Keratinocyte (primary cell): Measurements from ENCODE around the gene GJB4. TPM values are rescaled to one million over a fixed set of nuclear protein-coding genes. Genes with fewer than 3 reads are reported as not detected.

Experiments used
- DNase-seq: peaks from one replicate; pipeline ENCODE4 v3.0.0-alpha.2; 2011; ENCODE audit warnings: low read depth, missing footprints, low spot score
- FAIRE-seq: peaks from 2 replicates; lab custom pipeline; 2011; peaks lifted over from hg19 to GRCh38; lab: Jason Lieb, UNC
- H2AFZ ChIP-seq: 2 replicates; pipeline ENCODE4 v1.6.0; 2012; ENCODE audit warnings: low read length, control low read depth, inconsistent platforms; ENCODE audit not compliant: control insufficient read depth
- H3K27ac ChIP-seq: 2 replicates; pipeline ENCODE4 v1.5.1; 2011; ENCODE audit warnings: low read length; ENCODE audit not compliant: control insufficient read depth, insufficient read depth
- H3K27me3 ChIP-seq: 3 replicates; pipeline ENCODE4 v1.6.0; 2011; ENCODE audit warnings: low read length; ENCODE audit not compliant: control insufficient read depth, insufficient read depth; ENCODE audit errors: extremely low read depth
- H3K36me3 ChIP-seq, 2 experiments: 2 replicates in 1 of 2; 3 replicates in 1 of 2; pipeline ENCODE4 v1.5.1; 2011; ENCODE audit warnings: low read length in 2 of 2, mild to moderate bottlenecking in 1 of 2; ENCODE audit not compliant: control insufficient read depth in 2 of 2, insufficient read depth in 2 of 2; ENCODE audit errors: extremely low read depth in 1 of 2
- H3K4me1 ChIP-seq: 3 replicates; pipeline ENCODE4 v1.5.1; 2011; ENCODE audit warnings: low read length; ENCODE audit not compliant: control insufficient read depth, insufficient read depth; ENCODE audit errors: extremely low read depth
- H3K4me2 ChIP-seq: 3 replicates; pipeline ENCODE4 v1.6.0; 2011; ENCODE audit warnings: low read depth, low read length; ENCODE audit not compliant: control insufficient read depth, insufficient read depth; ENCODE audit errors: extremely low read depth
- H3K4me3 ChIP-seq, 3 experiments: fragments of 200-600 bp in 1 of 3; sonication (generic) in 1 of 3; 2 replicates in 2 of 3; 3 replicates in 1 of 3; pipeline ENCODE4 v1.5.1; 2011 to 2016; ENCODE audit warnings: low read length in 3 of 3, mild to moderate bottlenecking in 3 of 3, control low read depth in 2 of 3, inconsistent platforms in 1 of 3, low read depth in 1 of 3, mixed read lengths in 1 of 3, mixed run types in 1 of 3, moderate library complexity in 1 of 3; ENCODE audit not compliant: control insufficient read depth in 2 of 3, insufficient read depth in 2 of 3; ENCODE audit errors: extremely low read depth in 1 of 3
- H3K79me2 ChIP-seq: 2 replicates; pipeline ENCODE4 v1.6.0; 2012; ENCODE audit warnings: low read length; ENCODE audit not compliant: control insufficient read depth, insufficient read depth
- H3K9ac ChIP-seq: 3 replicates; pipeline ENCODE4 v1.6.0; 2011; ENCODE audit warnings: low read length; ENCODE audit not compliant: control insufficient read depth, insufficient read depth; ENCODE audit errors: extremely low read depth
- H3K9me1 ChIP-seq: 3 replicates; pipeline ENCODE4 v1.6.0; 2011; ENCODE audit warnings: low read length; ENCODE audit not compliant: control insufficient read depth, insufficient read depth; ENCODE audit errors: extremely low read depth
- H3K9me3 ChIP-seq: 2 replicates; pipeline ENCODE4 v1.5.1; 2012; ENCODE audit warnings: low read depth, low read length; ENCODE audit not compliant: control insufficient read depth
- H4K20me1 ChIP-seq: 3 replicates; pipeline ENCODE4 v1.6.0; 2011; ENCODE audit warnings: low read length; ENCODE audit not compliant: control insufficient read depth, insufficient read depth; ENCODE audit errors: extremely low read depth
- EZH2 ChIP-seq: IDR thresholded peaks from one replicate; pipeline ENCODE4 v1.6.1; 2012; ENCODE audit warnings: inconsistent platforms, mild to moderate bottlenecking, low read length, moderate library complexity
- dilution Hi-C: fragments of 300-500 bp; cut with MboI; formaldehyde crosslinking; loops from one replicate; pipeline ENCODE4 v1.7.0; 2020; ENCODE audit warnings: low sequenced_read_pairs; ENCODE audit not compliant: extremely low pct_ligation_motif_present
- polyA plus RNA-seq, 5 experiments: library from polyadenylated mRNA; depleted of rRNA in 3 of 5; stranded (reverse) in 3 of 5; stranded (forward) in 1 of 5; unstranded in 1 of 5; fragments of >200 nt; gene quantifications; 1 replicate in 1 of 5; 2 replicates in 3 of 5; 3 replicates in 1 of 5; pipeline versions ENCODE4 v1.2.1 to v1.2.3, GENCODE V29; 2011 to 2012; ENCODE audit warnings: missing spikeins in 2 of 5, low read depth in 1 of 5, low replicate concordance in 1 of 5
- TF ChIP-seq, protein P1 (sequence below), 3 experiments: IDR thresholded peaks in 1 of 3; conservative IDR thresholded peaks in 1 of 3; optimal IDR thresholded peaks in 1 of 3; 2 replicates in 2 of 3; 3 replicates in 1 of 3; pipeline versions ENCODE3 to v1.5.1; 2011; ENCODE audit warnings: low read length in 3 of 3, mild to moderate bottlenecking in 3 of 3, moderate library complexity in 2 of 3, control low read depth in 1 of 3, inconsistent platforms in 1 of 3; ENCODE audit not compliant: insufficient read depth in 2 of 3; ENCODE audit errors: extremely low read depth in 1 of 3

Gene GJB4
- polyA plus RNA-seq, 1 donor (not counting 4 experiments of a cell fraction or from before 2014, with no cell fraction given) = 18.1 TPM

GRCh38 chr1:34761776-34762307 lies 2.3 kb downstream of the GJB4 start:
- DNase-seq = no peak
- H3K9me1 ChIP-seq = no peaks in the 10 kb centered on the region
- H3K79me2 ChIP-seq = peaks cover 50% of the 10 kb centered on the region
- no peak overlapping the region for H3K9ac ChIP-seq
- peaks cover 15 to 38% of the 10 kb centered on the region in 2 experiments for H3K36me3 ChIP-seq
- no peak for FAIRE-seq
- no peak overlapping the region for H2AFZ ChIP-seq
- TF ChIP-seq, protein P1, sequence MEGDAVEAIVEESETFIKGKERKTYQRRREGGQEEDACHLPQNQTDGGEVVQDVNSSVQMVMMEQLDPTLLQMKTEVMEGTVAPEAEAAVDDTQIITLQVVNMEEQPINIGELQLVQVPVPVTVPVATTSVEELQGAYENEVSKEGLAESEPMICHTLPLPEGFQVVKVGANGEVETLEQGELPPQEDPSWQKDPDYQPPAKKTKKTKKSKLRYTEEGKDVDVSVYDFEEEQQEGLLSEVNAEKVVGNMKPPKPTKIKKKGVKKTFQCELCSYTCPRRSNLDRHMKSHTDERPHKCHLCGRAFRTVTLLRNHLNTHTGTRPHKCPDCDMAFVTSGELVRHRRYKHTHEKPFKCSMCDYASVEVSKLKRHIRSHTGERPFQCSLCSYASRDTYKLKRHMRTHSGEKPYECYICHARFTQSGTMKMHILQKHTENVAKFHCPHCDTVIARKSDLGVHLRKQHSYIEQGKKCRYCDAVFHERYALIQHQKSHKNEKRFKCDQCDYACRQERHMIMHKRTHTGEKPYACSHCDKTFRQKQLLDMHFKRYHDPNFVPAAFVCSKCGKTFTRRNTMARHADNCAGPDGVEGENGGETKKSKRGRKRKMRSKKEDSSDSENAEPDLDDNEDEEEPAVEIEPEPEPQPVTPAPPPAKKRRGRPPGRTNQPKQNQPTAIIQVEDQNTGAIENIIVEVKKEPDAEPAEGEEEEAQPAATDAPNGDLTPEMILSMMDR (optimal IDR thresholded peaks at IDR 0.05 in 1 of 3, IDR thresholded peaks at IDR 0.05 in 1 of 3, conservative IDR thresholded peaks at IDR 0.05 in 1 of 3; ENCODE audit: extremely low read depth in 1 of 3, insufficient read depth in 2 of 3, low read length in 3 of 3) = no peak
- no peak for TF ChIP-seq EZH2
- no peaks in the 10 kb centered on the region for H4K20me1 ChIP-seq
- no peaks in the 10 kb centered on the region for H3K27me3 ChIP-seq
- H3K4me1 ChIP-seq = peaks cover 77% of the 10 kb centered on the region
- H3K4me3 ChIP-seq = peak overlapping the region in 1 of 3 experiments; percentile 18
- peak overlapping the region; percentile 83 for H3K27ac ChIP-seq
- peak overlapping the region; percentile 75 for H3K4me2 ChIP-seq
- dilution Hi-C loops = no loop called here
- no peaks in the 10 kb centered on the region for H3K9me3 ChIP-seq

- FAIRE-seq (peak; percentile 69), DNase-seq (no peak)
- peaks cover 8 to 31% of the 10 kb centered on the region in 2 experiments for H3K36me3 ChIP-seq
- peak overlapping the region; percentile 59 for H3K9ac ChIP-seq
- no peak for TF ChIP-seq EZH2
- TF ChIP-seq, protein P1 (optimal IDR thresholded peaks at IDR 0.05 in 1 of 3, IDR thresholded peaks at IDR 0.05 in 1 of 3, conservative IDR thresholded peaks at IDR 0.05 in 1 of 3; ENCODE audit: extremely low read depth in 1 of 3, insufficient read depth in 2 of 3, low read length in 3 of 3) = no peak
- peak overlapping the region; percentile 13 to 37 (median 18) for H3K4me3 ChIP-seq
- dilution Hi-C loops = no loop called here
- peaks cover 43% of the 10 kb centered on the region for H3K79me2 ChIP-seq
- no peaks in the 10 kb centered on the region for H3K27me3 ChIP-seq
- no peak overlapping the region for H2AFZ ChIP-seq
- peak overlapping the region; percentile 83 for H3K27ac ChIP-seq
- peaks cover 70% of the 10 kb centered on the region for H3K4me1 ChIP-seq
- peak overlapping the region; percentile 75 for H3K4me2 ChIP-seq
- H3K9me1 ChIP-seq = no peaks in the 10 kb centered on the region
- no peaks in the 10 kb centered on the region for H4K20me1 ChIP-seq
- no peaks in the 10 kb centered on the region for H3K9me3 ChIP-seq
Measured at GRCh38 chr1:34762474-34763141, 3.1 kb downstream of the GJB4 start.
